Fibroblast of lung (primary cell): ENCODE measurements around the gene MYO18B.

ENCODE experiments used
- EZH2 ChIP-seq: IDR thresholded peaks from 2 replicates; pipeline ENCODE4 v1.5.1; 2012; ENCODE audit warnings: low read length, control low read depth, mild to moderate bottlenecking; ENCODE audit errors: missing control alignments
- TF ChIP-seq, protein P1 (sequence below), 2 donors: IDR thresholded peaks in 1 of 2; conservative IDR thresholded peaks in 1 of 2; 1 replicate in 1 of 2; 2 replicates in 1 of 2; pipeline ENCODE4 v1.5.1; 2011 to 2012; ENCODE audit warnings: low read length in 2 of 2, control low read depth in 1 of 2, inconsistent platforms in 1 of 2, low read depth in 1 of 2, mild to moderate bottlenecking in 1 of 2

DNA sequence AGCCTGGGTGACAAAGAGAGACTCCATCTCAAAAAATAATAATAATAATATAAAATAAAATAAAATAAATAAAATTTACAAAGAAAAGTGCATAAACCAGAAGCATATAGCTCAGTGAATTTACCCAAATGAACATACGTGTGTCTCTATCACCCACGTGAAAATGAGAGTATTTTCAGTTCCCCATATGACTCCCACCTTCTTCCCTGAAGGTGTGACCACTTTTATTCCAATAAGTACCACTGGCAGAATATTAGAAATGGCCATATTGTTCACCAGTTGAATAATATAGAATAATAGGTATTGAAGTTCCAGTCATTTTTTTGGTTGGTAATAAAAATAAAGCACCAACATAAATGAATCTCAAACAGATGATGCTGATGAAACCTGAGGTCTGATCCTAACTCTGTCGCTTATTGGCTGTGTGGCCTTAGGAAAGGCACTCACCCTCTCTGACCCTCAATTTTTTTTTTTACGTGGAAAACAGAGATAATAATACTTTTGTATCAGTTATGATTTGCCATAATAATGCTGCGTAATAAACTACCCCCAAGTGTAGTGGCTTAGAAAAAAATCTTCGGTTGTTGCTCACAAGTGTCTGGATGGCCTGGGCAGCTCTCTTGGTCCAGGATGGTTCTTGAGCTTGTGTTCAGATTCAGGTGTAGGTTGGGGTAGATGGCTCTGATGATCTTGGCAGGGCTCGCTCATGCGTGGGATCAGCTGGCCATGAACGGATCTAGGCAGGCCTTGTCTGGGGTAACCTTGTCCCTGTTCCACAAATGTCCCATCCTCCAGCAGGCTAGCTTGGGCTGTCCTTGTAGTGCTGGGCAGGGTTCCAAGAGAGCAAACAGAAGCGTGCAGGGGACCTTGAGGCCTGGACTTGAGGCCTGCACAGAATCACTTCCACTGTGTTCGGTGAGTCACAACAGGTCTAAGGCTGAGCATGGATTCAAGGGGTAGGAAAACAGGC is 88.1 kb downstream of the MYO18B start:
- TF ChIP-seq, protein P1, sequence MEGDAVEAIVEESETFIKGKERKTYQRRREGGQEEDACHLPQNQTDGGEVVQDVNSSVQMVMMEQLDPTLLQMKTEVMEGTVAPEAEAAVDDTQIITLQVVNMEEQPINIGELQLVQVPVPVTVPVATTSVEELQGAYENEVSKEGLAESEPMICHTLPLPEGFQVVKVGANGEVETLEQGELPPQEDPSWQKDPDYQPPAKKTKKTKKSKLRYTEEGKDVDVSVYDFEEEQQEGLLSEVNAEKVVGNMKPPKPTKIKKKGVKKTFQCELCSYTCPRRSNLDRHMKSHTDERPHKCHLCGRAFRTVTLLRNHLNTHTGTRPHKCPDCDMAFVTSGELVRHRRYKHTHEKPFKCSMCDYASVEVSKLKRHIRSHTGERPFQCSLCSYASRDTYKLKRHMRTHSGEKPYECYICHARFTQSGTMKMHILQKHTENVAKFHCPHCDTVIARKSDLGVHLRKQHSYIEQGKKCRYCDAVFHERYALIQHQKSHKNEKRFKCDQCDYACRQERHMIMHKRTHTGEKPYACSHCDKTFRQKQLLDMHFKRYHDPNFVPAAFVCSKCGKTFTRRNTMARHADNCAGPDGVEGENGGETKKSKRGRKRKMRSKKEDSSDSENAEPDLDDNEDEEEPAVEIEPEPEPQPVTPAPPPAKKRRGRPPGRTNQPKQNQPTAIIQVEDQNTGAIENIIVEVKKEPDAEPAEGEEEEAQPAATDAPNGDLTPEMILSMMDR (conservative IDR thresholded peaks at IDR 0.05 in 1 of 2, IDR thresholded peaks at IDR 0.05 in 1 of 2; ENCODE audit: low read depth in 1 of 2, low read length in 2 of 2): no peak
- TF ChIP-seq EZH2: no peak
